Measurements from ENCODE around the gene ZNF442. TPM values are rescaled to one million over a fixed set of nuclear protein-coding genes. Genes with fewer than 3 reads are reported as not detected.

The ZNF442 gene
- total and polyA plus RNA-seq, 2 experiments from 2014 or later, result 1.2 to 3.6 TPM

DNA sequence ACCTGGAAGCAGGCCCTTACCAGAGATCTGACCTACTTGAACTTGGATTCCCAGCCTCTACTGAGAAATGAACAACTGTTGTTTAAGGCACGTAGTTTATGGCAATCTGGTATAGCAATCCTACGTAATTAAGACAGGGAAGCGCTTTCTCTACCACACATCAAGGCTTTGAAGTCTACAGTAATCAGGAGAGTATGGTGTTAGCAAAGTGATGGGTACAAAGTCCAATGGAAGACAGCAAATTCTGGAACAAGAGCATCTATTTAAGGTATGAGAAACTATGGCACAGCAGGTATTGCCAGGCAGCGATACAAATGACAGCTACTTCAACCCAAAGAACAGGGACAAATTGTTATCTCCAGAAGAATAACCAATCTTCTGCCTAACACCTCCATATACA, 35.1 kb downstream of the ZNF442 start:
- Mint-ChIP-seq H3K4me1 (no peaks in the 10 kb centered on the region), H3K9me3 (peaks cover 85% of the 10 kb centered on the region), H3K27me3 (ENCODE audit: insufficient read depth, low read depth, poor library complexity) (peaks cover 6% of the 10 kb centered on the region), H3K36me3 (ENCODE audit: low read depth) (peaks cover 28% of the 10 kb centered on the region), H3K4me3 (no peak overlapping the region), H3K27ac (no peak overlapping the region)
- Histone ChIP-seq H3K79me2 (replicated peaks; ENCODE audit: insufficient read depth) (no peaks in the 10 kb centered on the region), H3K4me1 (ENCODE audit: insufficient read depth) (peaks cover 7% of the 10 kb centered on the region), H4K20me1 (replicated peaks; ENCODE audit: insufficient read depth) (no peaks in the 10 kb centered on the region), H3F3A (replicated peaks; ENCODE audit: low read depth) (no peaks in the 10 kb centered on the region), H3K36me3 (ENCODE audit: insufficient read depth) (no peaks in the 10 kb centered on the region), H2AFZ (no peak overlapping the region), H3K4me2 (no peak overlapping the region), H3K9me2 (ENCODE audit: insufficient read depth) (no peaks in the 10 kb centered on the region), H3K4me3 (no peak overlapping the region), H3K27ac (ENCODE audit: low read depth) (no peak overlapping the region), H3K27me3 (ENCODE audit: insufficient read depth) (peaks cover 13% of the 10 kb centered on the region)
- DNase-seq (ENCODE audit: low spot score), result no peak
- no peak for TF ChIP-seq EZH2phosphoT487 (IDR thresholded peaks at IDR 0.05; ENCODE audit: unreplicated experiment)
- TF ChIP-seq, protein P1, sequence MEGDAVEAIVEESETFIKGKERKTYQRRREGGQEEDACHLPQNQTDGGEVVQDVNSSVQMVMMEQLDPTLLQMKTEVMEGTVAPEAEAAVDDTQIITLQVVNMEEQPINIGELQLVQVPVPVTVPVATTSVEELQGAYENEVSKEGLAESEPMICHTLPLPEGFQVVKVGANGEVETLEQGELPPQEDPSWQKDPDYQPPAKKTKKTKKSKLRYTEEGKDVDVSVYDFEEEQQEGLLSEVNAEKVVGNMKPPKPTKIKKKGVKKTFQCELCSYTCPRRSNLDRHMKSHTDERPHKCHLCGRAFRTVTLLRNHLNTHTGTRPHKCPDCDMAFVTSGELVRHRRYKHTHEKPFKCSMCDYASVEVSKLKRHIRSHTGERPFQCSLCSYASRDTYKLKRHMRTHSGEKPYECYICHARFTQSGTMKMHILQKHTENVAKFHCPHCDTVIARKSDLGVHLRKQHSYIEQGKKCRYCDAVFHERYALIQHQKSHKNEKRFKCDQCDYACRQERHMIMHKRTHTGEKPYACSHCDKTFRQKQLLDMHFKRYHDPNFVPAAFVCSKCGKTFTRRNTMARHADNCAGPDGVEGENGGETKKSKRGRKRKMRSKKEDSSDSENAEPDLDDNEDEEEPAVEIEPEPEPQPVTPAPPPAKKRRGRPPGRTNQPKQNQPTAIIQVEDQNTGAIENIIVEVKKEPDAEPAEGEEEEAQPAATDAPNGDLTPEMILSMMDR (conservative IDR thresholded peaks at IDR 0.05; ENCODE audit: low read depth in 2 of 2), result no peak
- no peak for TF ChIP-seq POLR2AphosphoS5 (IDR thresholded peaks at IDR 0.05; ENCODE audit: low read depth)
- TF ChIP-seq EZH2 (IDR thresholded peaks at IDR 0.05; ENCODE audit: low read depth, unreplicated experiment), result no peak
- no peak for TF ChIP-seq CREB1 (CRISPR knock-in tag; IDR thresholded peaks at IDR 0.05; ENCODE audit: low read depth)
- no peak for TF ChIP-seq JUNB (IDR thresholded peaks at IDR 0.05; ENCODE audit: unreplicated experiment)
- TF ChIP-seq, protein P2, sequence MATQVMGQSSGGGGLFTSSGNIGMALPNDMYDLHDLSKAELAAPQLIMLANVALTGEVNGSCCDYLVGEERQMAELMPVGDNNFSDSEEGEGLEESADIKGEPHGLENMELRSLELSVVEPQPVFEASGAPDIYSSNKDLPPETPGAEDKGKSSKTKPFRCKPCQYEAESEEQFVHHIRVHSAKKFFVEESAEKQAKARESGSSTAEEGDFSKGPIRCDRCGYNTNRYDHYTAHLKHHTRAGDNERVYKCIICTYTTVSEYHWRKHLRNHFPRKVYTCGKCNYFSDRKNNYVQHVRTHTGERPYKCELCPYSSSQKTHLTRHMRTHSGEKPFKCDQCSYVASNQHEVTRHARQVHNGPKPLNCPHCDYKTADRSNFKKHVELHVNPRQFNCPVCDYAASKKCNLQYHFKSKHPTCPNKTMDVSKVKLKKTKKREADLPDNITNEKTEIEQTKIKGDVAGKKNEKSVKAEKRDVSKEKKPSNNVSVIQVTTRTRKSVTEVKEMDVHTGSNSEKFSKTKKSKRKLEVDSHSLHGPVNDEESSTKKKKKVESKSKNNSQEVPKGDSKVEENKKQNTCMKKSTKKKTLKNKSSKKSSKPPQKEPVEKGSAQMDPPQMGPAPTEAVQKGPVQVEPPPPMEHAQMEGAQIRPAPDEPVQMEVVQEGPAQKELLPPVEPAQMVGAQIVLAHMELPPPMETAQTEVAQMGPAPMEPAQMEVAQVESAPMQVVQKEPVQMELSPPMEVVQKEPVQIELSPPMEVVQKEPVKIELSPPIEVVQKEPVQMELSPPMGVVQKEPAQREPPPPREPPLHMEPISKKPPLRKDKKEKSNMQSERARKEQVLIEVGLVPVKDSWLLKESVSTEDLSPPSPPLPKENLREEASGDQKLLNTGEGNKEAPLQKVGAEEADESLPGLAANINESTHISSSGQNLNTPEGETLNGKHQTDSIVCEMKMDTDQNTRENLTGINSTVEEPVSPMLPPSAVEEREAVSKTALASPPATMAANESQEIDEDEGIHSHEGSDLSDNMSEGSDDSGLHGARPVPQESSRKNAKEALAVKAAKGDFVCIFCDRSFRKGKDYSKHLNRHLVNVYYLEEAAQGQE (IDR thresholded peaks at IDR 0.05; ENCODE audit: unreplicated experiment), result no peak
- TF ChIP-seq ZNF331 (CRISPR knock-in tag; IDR thresholded peaks at IDR 0.05; ENCODE audit: low read depth), result no peak
- TF ChIP-seq, protein P3, sequence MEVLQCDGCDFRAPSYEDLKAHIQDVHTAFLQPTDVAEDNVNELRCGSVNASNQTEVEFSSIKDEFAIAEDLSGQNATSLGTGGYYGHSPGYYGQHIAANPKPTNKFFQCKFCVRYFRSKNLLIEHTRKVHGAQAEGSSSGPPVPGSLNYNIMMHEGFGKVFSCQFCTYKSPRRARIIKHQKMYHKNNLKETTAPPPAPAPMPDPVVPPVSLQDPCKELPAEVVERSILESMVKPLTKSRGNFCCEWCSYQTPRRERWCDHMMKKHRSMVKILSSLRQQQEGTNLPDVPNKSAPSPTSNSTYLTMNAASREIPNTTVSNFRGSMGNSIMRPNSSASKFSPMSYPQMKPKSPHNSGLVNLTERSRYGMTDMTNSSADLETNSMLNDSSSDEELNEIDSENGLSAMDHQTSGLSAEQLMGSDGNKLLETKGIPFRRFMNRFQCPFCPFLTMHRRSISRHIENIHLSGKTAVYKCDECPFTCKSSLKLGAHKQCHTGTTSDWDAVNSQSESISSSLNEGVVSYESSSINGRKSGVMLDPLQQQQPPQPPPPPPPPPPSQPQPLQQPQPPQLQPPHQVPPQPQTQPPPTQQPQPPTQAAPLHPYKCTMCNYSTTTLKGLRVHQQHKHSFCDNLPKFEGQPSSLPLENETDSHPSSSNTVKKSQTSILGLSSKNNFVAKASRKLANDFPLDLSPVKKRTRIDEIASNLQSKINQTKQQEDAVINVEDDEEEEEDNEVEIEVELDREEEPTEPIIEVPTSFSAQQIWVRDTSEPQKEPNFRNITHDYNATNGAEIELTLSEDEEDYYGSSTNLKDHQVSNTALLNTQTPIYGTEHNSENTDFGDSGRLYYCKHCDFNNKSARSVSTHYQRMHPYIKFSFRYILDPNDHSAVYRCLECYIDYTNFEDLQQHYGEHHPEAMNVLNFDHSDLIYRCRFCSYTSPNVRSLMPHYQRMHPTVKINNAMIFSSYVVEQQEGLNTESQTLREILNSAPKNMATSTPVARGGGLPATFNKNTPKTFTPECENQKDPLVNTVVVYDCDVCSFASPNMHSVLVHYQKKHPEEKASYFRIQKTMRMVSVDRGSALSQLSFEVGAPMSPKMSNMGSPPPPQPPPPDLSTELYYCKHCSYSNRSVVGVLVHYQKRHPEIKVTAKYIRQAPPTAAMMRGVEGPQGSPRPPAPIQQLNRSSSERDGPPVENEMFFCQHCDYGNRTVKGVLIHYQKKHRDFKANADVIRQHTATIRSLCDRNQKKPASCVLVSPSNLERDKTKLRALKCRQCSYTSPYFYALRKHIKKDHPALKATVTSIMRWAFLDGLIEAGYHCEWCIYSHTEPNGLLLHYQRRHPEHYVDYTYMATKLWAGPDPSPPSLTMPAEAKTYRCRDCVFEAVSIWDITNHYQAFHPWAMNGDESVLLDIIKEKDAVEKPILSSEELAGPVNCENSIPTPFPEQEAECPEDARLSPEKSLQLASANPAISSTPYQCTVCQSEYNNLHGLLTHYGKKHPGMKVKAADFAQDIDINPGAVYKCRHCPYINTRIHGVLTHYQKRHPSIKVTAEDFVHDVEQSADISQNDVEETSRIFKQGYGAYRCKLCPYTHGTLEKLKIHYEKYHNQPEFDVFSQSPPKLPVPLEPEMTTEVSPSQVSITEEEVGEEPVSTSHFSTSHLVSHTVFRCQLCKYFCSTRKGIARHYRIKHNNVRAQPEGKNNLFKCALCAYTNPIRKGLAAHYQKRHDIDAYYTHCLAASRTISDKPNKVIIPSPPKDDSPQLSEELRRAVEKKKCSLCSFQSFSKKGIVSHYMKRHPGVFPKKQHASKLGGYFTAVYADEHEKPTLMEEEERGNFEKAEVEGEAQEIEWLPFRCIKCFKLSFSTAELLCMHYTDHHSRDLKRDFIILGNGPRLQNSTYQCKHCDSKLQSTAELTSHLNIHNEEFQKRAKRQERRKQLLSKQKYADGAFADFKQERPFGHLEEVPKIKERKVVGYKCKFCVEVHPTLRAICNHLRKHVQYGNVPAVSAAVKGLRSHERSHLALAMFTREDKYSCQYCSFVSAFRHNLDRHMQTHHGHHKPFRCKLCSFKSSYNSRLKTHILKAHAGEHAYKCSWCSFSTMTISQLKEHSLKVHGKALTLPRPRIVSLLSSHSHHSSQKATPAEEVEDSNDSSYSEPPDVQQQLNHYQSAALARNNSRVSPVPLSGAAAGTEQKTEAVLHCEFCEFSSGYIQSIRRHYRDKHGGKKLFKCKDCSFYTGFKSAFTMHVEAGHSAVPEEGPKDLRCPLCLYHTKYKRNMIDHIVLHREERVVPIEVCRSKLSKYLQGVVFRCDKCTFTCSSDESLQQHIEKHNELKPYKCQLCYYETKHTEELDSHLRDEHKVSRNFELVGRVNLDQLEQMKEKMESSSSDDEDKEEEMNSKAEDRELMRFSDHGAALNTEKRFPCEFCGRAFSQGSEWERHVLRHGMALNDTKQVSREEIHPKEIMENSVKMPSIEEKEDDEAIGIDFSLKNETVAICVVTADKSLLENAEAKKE (CRISPR knock-in tag; IDR thresholded peaks at IDR 0.05), result no peak
- TF ChIP-seq, protein P4, sequence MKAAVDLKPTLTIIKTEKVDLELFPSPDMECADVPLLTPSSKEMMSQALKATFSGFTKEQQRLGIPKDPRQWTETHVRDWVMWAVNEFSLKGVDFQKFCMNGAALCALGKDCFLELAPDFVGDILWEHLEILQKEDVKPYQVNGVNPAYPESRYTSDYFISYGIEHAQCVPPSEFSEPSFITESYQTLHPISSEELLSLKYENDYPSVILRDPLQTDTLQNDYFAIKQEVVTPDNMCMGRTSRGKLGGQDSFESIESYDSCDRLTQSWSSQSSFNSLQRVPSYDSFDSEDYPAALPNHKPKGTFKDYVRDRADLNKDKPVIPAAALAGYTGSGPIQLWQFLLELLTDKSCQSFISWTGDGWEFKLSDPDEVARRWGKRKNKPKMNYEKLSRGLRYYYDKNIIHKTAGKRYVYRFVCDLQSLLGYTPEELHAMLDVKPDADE (IDR thresholded peaks at IDR 0.05), result no peak
- no peak for TF ChIP-seq ZNF114 (CRISPR knock-in tag; IDR thresholded peaks at IDR 0.05)
- no peak for TF ChIP-seq NANOG (IDR thresholded peaks at IDR 0.05; ENCODE audit: borderline replicate concordance)
- TF ChIP-seq STAT1 (IDR thresholded peaks at IDR 0.05; ENCODE audit: unreplicated experiment), result no peak
- no peak for ATAC-seq
